HG02798 (cell line): ENCODE data around the gene GAS6.
"Not testable (repeated sequence)": the region's sequence is repeated elsewhere in the genome, so short reads cannot be mapped to it uniquely, and the experiment has no call there.

Experiments
- ATAC-seq: cut with Tn5 transposase; IDR thresholded peaks from one replicate; pipeline ENCODE4 v1.9.1; 2021; ENCODE audit warnings: mild to moderate bottlenecking; ENCODE audit not compliant: unreplicated experiment, poor library complexity

The GAS6 gene

DNA sequence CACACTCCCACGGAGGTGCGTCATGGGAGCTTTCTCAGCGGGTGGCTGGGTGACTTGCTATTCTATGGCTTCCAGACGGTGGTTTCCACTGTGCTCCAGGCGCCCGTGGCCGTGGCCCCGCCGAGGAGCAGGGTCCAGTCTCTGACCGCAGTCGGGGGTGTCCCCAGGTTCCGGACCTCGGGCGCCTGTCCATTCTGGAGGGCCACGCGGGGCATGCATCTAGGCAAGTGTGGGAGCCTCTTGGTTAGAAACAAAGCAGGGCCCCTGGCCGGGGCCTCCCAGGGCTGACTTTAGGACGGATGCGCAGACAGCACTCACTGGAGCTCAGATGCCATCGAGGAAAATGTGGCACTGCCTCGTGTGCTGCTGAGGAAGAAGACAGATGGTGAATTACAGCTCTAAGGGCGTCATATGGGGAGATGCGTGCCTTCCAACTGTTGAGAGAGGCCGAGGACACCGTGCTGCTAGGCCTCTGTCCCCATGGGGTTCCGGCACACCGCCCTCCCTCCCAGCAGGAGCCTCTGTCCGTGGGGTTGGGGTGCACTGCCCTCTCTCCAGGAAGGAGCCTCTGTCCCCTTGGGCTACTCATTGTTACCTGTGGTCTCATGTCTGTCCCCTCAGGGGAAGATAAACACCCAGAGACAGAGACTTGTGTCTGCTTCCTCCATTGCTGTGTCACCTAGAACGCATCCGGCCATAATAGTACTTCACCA is 66.8 kb downstream of the GAS6 start:
- no peak for ATAC-seq

DNA sequence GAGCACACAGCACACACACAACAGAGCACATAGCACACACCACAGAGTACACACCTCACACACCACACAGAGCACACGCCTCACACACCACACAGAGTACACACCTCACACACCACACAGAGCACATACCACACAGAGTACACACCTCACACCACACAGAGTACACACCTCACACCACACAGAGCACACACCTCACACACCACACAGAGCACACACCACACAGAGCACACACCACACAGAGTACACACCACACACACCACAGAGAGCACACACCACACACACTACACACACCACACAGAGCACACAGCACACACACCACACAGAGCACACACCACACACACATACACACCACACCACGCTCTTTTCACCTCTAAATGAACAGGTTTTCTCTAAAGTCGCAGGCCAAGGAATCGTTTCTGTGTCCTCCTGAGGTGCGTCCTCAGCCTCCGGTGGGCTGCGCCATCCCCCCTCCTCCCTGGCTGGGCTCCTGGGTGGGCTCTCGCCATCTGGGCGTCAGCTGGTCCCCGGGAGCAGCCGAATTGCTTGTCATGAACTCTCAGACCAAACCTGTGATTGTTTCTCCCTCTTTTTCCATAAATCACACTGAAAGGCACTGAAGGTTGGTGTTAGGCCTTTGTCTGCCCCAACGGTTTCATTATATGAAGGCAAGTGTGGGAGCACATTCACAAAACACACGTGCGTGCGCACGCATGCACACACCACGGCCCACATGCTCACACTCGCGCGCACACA is 67.5 kb downstream of the GAS6 start:
- ATAC-seq, result no peak

DNA sequence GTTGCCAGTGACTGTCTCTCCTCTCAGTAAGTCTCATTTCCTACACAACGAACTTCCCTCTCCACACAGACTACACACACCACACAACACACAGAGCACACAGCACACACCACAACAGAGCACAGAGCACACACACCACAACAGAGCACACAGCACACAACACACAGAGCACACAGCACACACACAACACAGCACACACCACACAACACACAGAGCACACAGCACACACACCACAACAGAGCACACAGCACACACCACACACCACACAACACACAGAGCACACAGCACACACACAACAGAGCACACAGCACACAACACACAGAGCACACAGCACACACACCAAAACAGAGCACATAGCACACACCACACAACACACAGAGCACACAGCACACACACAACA is 68.5 kb downstream of the GAS6 start:
- ATAC-seq, result not testable (repeated sequence)

DNA sequence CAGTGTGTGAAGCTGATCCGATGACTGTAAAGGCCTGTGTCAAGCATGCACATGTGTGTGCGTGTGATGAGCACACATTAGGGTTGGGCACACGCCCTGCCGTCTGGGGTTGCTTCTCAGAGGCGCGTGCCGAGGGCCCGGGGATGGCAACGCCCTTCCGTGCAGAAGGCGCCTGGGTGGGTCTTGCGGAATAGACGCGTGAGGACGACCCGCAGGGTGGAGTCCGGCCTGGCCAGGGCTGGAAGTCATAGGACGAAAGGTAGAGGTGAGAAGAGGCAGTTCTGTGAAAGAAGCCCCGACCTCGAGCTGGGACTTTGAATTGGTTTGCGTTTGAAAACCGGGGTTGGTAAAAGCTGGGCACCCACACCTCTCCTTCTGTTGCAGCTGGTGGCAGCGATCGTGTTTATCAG is 69.1 kb downstream of the GAS6 start:
- ATAC-seq, result no peak

DNA sequence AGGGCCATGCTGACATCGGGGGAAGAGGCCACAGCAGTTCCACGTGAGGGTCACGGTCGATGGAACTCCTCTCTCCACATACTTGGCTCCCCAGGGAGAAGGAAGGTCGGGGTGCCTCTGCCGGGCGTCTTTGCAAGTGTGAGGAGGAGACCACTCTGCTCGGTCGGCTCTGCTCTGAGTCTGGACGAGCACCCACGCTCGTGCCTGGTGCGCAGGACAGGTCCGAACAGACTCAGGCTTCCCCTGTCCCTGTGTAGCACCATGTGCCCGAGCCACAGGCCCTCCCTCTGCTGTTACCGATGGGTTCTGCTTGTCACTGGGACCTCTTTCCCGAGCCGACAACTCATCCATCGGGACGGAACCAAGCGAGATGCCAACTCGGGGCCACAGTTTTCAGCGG is 69.8 kb downstream of the GAS6 start:
- no peak for ATAC-seq

DNA sequence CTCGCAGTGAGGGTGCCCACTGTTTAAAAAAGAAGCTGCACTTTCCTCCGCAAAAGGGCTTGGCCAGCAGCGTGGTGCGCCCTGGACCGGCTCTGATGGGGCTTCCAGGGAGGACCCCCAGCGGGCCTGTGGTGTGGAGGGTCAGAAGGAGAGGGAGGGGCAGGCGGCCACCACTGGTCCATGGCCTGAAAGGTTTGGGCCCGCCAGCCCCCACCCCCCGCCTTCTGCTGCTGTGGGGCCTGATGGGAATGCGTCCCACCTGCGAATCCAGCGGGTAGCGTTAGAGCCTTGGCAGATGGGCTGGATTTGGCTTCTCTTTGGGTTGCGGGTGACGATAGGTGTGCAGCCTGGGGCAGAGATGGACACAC is 70.2 kb downstream of the GAS6 start:
- ATAC-seq, result no peak

DNA sequence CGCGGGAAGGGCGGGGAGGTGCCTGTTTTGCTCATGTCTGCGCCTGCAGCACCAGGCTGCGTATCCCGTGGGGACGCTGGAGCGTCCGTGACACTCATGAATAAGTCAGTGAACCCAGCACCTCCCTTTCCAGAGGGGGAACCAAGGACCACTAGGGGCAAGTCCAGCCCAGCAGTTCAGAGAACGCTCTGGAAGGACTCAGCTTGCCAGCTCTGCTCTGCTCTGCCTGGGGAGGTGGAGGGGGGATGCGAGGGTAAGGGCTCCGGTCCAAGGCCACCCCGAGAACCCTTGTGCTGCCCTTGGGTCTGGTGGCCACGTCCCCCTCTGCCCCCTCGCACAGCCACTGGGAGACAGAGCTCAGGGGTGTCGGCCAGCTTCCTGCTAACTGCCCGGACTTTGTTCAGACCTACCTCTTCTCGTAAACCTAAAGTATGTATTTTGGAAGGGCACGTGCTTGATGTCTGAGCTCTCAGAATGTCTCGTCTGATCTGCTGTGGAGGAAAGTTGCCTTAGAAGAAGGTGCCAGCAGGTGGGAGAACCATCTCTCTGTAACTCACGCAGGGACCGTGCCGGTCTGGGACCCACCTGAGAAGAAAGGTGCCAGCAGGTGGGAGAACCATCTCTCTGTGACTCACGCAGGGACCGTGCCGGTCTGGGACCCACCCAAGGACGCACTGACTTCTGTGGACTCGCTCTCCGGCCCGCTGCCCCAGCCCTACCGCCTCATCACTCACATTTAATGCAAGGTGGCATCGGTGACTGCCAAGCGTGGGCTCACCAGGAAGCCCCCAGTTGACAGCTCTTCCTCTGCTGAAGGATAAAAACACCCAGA is 70.8 kb downstream of the GAS6 start:
- ATAC-seq, result no peak

DNA sequence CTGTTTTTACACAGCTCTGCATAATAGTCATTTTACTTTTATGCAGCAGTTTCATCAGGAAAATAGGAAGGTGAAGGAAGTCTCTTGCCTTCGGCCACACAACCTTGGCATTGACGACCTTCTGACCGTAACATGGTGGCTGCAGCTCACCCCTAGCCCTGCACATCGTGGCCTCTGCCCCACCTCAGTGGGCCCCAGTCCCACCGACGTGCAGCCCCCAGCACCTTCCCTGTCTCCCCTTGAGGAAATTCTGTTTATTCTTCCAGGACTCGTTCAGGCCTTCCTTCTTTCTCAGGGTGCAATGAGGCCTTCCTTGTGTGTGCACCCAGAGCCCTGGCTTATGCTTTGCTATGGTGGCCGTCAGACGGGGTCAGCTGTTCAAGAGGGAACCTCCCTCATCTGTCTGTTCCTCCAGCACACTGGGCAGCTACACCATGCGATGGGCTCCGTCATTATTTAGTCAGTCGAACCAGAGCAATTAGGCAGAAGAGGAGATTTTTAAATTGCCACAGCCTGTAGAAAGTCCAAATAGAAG is 71.6 kb downstream of the GAS6 start:
- ATAC-seq, result no peak

DNA sequence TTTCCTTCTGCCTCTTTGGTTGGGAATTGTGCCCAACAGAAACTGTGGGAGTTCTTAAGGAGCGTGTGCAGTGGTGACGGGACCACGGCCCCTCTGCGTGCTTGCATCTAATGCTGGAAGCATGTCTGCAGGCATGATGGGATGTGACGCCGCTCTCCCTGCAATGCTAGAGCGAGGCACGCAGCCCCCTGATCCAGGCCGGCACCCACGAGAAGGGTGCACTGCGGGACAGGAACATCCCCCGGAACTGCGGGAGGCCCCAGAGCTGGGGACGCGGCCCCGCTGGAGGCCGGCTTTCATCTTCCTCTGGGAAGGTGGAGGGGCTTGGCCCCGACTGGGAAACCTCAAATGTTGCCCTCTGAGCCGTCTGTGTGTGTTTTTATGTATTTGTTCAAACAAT is 72.1 kb downstream of the GAS6 start:
- ATAC-seq, result no peak

DNA sequence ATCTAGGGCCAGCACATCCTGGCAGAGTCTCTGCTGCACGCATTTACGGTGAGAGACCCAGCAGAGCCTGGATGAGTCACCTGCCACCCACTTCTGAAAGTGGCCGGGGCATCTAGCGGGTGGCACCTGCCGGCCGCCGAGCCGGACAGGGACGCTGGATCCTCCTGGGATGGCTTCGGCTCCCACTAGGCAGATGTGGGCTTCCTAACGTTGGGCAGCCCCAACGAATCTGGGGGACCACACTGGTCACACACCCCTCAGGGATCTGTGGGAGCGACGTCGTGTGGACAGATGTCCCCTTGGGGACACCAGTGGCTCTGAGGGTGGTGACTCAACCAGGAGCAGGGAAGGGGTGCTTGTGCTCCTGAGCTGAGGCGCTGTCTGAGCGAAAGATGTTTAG is 72.7 kb downstream of the GAS6 start:
- no peak for ATAC-seq

DNA sequence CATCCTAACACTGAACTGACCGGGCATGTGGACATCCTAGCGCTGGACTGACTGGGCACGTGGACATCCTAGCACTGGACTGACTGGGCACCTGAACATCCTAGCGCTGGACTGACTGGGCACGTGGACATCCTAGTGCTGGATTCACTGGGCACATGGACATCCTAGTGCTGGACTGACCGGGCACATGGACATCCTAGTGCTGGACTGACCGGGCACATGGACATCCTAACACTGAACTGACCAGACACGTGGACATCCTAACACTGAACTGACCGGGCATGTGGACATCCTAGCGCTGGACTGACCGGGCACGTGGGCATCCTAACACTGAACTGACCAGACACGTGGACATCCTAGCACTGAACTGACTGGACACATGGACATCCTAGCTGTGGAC is 73.9 kb downstream of the GAS6 start:
- ATAC-seq, result not testable (repeated sequence)

DNA sequence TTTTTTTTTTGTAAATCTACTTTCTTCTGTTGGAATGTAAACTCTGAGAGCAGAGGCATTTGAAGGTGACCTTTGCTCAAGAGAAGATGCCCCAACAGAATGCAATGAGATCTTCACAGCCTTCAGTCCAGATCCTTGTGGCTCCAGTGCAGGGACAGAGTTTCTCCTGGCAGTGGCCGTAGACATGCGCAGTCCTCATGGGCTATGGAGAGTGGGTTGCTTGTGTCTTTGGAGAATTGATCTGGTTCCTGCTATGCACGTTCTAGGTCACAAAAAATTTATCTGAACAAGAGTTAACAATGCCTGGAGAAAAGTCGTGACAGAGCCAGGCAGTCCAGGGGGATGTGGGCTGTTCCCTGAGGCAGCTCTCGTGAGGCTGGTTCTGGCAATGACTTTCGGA is 74.7 kb downstream of the GAS6 start:
- no peak for ATAC-seq

DNA sequence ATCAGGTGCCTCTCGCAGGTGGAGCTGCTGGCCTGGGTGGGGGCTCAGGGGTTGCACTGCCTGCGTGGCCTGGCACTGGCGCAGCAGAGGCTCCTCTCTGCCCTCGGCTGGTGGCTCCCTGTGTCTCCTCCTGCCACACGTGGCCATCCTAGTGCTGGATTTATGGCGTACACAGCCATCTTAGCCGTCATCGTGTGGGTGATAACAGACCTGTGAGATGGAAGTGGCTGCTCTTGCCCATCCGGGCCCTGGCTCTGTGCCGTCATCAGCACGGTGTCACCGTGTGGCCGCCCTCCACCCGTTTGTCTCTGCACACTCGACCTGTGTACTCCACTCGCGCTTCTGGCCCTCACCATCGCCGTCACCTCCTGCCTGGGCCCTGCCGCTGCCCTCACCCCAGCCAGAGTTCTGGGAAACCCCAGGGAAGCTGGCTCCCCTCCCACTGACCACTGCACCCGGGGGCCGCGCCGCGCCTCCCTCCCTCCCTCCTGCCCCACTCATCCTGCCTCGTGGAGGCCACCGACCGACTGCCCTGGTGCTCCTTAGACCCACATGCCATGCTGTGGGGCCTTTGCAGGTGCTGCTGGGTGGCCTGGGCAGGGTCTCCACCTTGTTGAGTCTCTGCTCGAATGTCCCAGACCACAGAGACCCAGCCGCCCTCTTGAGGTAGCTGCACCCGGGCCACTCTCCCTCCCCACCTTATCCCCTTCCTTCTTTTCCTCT is 75.3 kb downstream of the GAS6 start:
- no peak for ATAC-seq

DNA sequence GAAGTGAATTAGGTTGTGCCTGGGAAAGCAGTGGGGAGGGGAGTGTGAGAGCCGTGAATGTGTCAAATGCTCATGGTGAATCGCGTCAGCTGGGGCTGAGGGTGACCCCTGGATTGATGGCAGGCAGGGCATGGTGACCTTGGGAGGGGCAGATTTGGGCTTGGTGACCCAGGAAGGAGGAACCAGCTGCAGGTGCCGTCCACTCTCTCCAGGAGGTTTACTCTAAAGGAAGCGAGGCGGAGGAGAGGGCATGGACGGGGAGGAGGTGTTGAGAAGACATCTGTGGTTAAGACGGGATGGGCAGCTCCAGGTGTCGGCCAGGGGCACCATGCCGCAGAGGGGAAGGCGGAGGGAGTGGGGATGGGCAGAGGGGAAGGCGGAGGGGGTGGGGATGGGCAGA is 76.2 kb downstream of the GAS6 start:
- no peak for ATAC-seq

DNA sequence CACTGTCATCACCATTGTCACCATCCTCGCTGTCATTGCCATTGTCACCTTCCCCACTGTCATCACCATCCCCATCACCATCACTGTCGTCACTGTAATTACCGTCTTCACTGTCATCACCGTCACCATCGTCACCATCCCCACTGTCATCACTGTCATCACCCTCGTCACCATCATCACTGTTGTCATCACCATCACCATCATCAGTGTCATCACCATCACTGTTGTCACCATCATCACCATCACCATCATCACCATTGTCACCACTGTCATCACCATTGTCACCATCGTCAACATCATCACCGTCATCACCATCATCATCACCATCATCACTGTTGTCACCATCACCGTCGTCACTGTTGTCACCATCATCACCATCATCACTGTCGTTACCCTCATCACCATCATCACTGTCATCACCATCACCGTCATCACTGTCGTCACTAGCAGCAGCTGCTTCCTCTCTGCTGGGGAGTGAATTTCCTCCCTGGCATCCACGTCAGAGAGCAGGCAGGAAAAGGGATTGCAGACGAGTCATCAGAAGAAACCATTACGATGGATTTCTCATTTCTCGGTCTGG is 77.5 kb downstream of the GAS6 start:
- ATAC-seq, result no peak

DNA sequence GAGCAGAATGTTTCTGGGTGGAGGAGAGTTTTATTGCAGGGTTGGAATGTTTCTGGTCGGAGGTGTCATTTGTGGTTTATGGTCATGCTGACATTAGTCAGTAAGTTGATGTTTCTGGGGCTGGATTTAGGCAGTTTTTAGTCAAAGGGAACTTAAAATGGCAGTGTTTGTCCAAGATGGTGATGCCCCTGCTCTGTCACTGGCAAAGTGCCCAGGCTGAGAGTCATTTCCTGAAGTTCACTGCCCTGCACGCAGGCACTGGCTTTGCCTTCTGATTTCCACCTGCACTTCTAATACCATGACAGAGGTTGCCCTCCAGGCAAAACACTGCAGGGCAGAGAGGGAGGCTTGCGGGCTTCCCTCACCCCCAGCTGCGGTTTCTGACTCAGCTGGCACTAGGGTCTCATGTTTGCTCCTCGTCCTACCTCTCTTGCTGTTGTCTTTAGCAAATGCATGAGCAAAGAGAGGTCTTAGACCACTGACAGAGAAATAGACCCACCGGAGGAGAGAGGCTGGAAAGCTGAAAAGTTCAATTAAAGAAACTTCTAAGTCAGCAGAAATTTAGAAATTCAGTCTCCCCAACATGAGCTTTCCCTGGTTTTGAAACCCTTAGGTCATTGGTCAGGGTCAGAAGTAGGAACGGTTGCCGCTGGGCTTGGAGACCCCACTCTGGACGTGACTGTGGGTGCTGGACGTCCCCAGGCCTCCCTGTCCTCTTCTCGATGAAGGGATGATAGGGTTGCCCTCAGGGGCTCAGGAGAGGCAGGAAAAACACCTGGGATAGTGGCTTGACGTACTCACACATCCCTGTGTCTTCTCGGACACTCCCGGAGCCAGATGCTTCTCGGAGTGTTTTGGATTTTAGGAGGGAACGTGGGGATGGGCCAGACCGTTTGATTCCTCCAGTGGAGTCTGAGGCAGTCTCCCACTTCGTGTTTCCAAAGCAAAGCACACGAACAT is 78.5 kb downstream of the GAS6 start:
- ATAC-seq, result no peak

DNA sequence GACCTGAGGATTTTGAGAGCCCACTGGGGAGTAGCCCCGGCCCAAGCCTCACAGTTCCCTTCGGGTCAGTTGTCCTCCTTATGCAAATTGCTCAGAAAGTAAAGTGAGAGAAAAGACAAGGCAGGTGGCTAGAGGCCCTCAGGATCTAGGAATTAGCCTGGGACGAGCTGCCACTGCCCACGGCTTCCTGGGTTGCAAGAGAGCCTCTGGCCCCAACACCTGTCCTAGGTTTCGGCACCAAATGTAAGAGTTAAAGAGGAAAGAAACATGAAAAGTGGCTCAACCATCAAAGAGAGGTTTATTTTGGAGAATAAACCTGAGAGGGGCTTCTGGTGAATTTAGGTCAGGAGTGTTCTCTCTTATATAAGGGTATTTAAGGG is 79.2 kb downstream of the GAS6 start:
- no peak for ATAC-seq

DNA sequence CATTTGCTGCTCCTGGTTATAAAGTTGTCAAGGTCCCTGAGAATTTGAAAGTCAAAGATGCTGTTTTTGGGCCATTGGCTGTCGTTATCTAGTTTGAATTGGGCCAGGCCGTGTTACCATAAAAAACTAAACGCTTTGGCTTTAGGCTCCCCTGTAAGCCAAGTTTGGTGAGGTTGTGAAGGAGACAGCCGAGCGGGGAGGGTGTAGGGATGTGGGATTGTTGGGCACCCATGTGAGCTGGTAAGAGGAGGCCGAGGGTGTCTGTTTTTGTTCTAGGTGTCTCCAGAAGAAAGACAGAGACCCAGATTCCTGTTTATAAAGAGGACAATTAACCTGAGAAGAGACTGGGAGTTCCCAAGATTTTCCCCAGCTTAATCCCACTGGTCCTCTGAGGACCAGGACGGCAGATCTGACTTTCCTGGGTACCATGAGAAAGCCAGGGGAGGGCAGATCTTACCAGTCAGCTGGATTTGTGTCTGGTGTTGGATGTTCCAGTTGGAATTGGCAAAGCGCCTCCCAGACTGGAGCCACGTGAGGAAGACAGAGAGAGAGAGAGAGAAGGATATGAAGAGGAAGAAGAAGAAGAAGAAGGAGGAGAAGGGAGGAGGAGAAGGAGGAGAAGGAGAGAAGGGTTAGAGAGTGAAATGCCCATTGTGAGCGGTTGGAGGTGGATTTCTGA is 79.8 kb downstream of the GAS6 start:
- no peak for ATAC-seq
